GM21367 (cell line): ENCODE data around the gene CALCB.

Source experiments
- ATAC-seq: cut with Tn5 transposase; IDR thresholded peaks from one replicate; pipeline ENCODE4 v1.9.1; 2021; ENCODE audit not compliant: unreplicated experiment

Gene CALCB

DNA sequence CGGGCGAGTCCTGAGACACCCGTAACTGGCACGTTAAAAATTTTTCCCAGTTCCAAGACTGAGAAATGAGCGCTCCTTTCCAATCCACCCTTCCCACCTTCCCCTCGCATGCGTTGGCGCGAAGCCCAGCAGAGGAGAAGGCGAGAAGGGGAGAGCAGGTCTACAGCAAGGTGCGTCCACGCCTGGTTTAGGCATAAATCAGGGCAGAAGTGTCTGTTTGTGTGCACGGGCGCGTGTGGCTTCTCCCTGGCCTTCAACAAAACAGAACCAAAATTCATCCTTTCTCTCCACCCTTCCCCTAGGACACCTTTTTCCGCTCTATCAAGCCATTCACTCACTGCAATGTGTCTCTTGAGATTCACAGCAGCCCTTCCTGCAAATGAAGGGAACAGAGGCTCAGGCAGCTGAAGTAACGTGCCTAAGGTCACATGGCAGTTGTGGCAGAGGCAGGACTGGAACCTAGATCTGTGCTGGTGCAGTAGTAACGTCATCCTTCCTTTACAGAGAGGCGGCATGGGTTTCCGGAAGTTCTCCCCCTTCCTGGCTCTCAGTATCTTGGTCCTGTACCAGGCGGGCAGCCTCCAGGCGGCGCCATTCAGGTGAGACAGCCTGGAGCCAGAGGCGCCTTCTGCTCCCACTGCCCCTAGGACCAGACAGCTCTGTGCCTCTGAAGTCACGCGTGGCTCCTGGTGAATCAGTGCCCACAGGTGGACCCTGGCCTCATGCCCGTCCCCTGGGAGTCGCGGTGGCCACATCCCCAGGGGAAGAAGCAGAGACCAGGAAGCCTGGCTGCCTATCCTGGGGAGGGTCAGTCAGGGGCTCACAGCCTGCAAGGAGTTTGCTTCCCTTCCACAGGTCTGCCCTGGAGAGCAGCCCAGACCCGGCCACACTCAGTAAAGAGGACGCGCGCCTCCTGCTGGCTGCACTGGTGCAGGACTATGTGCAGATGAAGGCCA, 1.1 kb downstream of the CALCB start:
- ATAC-seq: peak; percentile 88

DNA sequence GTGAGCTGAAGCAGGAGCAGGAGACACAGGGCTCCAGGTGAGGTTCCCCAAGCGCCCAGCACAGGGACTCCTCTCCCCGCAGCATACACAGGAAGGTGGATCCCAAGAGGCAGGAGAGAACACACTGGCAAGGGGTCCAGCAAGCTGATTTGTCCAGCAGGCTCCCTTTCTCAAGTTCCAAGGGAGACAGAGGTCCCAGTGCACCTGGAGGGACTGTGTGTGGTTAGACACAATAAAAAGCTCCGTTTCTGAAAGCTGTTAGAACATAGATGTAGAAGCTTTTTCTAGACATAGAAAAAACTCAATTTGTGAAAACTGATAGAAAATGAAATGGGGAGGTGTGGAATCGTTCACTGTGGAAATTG, 1.8 kb downstream of the CALCB start:
- no peak for ATAC-seq

DNA sequence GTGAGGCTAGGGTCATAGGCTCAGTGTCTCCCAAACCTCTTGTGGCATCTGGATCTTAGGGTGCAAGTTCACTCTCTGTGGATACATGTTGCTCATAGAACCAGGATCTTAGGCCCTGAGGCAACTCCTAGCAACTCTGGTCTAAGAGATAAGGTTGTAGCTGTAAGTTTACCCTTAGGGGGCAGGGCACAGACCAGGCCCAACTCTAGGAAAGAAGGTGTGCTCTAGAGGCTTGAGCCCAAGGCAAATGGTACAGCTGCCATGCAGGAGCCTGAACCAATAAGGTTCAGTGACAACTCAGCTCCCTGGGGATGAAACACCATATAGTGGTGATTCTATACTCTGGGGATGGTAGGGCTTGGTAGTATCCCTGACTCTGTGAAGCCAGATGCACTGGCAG, 17.8 kb downstream of the CALCB start:
- no peak for ATAC-seq

DNA sequence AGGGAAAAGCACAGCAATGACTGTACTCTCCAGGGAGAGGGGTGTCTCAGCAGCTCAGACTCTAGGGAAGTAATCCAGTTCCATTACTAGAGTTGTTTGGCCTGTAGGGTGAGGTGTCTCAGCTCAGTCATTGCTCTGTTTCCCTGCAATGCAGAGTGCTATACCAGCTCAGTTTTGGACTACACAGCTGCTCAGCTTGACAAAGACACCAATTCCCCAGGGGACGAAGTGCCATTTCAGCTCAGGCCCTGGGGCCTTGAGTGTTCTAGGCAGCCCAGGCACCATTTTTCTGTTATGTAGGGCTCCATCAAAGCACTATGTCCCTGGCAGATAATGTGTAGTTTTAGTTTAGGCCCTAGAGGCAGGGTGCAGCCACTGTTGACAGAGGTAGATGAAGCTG, 18.2 kb downstream of the CALCB start:
- no peak for ATAC-seq

DNA sequence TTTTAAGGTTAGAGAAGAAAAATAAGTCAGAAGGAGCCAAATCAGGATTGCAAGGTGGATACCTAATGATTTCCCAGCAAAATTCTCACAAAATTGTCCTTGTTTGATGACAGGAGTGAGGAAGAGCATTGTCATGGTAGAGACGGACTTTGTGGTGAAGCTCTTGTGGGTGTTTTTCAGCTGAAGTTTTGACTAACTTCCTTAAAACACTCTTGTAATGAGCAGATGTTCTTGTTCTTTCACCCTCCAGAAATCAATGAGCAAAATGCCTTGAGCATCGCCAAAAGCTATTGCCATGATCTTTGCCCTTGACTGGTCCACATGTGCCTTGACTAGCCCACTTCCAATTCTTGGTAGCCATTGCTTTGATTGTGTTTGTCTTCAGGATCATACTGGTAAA, 20.0 kb downstream of the CALCB start:
- ATAC-seq: no peak

DNA sequence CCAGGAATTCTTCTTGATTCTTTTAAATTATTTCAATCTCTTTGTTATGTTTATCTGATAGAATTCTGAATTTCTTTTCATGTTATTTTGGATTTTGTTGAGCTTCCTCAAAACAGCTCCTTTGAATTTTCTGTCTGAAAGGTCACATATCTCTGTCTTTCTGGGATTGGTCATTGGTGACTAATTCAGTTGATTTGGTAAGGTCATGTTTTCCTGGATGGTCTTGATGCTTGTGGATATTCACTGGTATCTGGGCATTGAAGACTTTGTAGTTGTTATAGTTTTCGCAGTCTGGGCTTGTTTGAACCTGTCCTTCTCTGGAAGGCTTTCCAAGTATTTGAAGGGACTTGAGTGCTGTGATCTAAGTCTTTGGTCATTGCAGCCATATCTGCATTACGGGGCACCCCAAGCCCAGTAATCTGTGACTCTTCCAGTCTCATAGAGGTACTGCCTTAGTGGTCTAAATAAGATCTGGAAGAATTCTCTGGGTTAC, 22.4 kb downstream of the CALCB start:
- ATAC-seq: no peak

DNA sequence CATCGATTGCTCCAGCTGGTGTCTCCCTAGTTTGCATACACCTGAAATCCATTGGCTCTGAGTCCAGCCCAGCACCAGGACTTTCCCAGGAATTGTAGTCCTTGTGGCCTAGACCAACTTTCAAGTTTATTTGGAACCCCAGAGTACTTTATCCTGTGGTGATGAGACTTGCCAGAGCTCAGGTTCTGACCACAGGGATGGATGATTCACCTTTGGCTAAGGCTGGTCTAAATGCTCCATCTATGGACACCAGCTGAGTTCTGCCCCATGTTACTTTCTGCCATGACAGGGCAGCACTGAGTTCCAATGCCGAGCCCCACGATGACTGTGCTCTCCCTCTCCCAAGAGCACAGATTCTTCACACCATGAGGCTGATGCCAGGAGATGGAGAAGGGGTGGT, 24.0 kb downstream of the CALCB start:
- ATAC-seq: no peak

DNA sequence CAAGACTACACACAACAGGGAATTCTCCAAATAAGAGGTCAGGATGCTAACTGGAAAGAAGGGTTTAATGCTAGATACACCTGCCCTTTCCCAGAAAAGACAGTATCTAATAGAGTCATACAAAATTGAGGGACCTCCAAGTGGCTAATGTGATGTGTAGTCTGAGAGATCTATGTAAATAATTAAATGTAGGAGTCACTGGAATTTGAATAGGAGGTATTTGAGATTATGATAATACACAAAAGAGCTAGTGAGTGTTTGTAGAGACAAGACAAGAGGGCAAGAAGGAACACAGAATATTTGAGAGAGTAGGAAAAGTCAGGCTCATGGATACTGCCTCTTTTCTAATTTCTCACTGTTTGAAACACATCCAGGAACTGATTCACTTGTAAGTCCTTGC, 25.9 kb downstream of the CALCB start:
- ATAC-seq: no peak

DNA sequence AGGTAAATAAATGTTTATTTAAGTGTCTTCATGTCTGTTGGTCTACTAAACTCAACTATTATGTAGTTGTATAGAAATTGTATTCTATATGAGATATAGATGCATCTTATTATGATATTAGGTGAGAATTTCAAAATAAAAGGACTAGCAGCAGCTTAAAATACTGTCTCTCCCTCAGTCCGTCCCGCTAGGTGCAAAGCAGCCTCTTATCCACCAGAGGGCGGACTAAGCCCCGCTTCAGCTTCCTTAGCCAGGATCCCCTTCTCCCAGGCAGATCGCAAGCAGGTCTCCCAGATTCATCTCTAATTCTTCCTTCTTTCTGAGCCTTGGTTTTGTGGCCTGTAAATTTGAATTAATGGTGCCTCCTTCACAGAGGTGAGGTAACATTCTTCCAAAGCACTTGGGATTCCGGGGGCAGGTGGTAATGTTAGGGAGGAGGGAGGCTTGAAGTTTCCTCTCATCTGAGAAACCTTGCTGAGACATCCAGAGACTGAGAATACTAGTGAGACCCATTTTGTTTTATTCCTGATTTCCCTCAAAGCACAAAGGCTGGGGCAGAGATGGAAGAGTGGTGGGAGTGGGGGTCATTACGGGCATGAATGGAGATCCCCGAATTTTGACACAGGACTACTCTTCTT, 27.8 kb downstream of the CALCB start:
- peak; percentile 84 for ATAC-seq

DNA sequence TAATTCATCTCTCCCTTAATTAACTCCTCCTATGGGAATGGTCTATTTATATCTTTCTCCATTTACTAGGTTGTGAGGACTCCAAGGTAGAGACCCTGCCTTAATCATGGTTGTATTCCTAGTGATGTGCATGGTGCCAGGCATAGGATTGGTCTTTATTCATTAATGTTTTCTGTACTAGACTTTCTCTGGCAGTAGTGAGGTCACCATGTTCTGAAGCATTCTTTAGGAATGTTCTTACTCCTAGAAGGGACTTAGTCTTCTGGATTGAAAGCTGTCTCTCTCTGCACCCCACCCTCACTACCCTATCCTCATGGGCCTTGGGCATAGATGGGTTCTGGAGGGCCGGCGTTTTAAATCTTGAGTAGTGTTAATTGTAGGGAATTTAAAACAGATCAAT, 30.8 kb downstream of the CALCB start:
- ATAC-seq: no peak

DNA sequence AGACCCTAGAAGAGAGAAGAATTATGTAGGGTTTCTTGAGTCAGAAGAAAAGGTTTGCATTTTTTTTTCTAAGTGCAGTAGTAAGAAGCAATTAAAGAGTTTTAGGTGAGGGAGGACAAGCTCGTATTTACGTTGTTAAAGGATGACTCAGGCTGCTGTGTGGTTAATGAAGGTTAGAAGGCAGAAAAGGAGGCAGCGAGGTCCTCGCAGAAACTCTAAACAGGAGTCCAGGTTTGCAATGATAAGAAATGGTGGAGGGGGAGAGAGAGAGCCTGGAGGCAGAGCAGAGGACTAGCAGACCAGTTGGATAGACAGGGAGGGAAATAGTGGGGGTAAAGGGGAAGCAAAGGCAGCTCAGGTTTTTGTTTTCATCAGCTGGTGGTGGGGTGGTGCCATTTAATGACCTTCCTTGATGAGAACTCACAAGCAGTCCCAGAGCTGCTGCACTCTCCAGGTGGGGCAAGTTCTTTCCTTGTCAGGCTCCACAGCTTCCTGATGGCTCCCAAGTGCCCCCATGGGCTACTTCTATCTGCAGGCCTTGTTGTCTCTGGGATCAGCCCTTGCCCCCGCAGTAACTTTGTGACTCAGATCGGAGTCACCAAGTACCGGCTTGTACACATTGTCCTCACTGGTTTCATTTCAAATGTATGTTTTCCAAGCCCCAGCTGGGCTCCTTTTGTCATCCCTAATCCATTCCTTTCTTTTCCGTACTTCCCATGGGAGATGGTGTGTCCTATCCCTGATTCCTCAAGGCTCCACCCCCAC, 33.0 kb downstream of the CALCB start:
- no peak for ATAC-seq

DNA sequence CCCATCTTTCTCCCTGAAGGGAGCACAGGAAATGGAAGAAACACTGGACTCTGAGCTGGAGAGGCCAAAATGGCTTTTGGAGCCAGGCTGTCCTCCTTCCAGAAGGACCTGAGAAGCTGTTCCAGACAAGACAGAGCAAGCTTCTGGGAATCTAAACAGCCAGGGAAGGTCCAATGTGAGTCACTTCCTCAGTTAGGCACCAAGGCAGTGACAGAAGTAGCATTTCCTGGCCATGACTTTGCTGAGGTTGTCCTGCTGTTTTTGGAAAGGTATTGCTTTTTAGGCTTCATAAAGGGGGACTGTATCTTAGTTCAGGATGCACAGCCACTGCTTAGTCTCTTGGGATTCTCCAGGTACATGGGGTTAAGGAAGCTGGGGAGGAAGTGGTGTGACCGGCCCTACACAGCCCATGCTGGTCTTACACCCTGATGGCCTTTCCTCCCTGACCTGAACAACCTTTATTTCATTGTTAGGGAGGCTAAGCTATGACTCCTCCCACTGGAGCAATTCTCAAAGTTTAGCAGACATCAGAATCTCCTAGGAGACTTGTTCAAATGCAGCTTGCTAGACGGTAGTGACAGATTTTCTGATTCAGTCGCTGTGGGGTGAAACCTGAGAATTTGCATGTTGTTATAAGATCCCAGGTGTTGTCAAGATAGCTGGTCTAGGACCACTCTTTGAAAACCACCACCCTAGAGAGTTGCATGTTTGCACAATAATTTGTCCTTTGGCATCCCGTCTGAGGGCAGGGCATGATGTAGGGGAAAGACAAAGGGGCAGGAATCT, 34.5 kb downstream of the CALCB start:
- peak; percentile 68 for ATAC-seq

DNA sequence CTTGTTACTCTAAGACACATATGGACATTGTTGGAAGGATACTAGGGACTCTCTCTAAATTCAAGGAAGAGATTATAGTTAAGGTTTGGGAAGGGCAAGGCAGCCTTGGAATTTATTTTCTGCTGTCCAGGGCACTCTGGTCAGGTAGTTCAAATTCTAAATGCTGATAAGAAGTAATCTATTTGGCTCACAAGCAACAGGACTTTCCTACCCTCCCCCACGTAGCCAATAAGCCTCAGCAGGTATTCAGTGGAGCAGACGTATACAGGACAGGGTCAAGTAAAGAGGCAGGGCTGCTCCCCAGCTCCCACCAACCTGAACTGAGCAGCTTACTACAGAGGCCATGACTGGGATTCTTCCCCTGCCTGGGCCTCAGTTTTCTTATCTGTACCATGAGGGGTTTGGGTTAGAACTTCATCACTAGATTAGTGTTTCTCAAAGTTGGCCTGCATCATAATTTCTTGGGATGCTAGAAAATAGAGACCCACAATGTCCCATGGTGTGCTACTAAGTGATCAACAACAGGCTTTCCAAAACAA, 35.3 kb downstream of the CALCB start:
- no peak for ATAC-seq

DNA sequence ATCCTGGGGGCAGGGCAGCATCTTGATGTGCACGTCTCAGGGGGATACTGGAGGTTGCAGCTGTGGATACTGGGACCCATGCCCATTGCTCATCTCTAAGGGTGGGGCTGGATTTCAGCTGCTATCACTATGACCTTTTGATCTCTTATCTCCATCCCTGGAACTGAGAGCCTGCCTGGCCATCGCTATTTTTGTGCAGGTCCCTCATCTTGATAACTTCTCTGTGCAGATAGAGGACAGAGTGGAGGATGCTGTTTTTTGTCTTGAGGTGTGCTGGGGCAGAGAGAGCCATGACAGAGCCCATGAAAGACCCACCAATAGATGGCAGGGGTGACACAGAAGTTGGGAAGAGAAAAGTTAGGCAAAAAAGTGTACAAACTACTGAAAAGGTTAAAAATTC, 36.2 kb downstream of the CALCB start:
- no peak for ATAC-seq

DNA sequence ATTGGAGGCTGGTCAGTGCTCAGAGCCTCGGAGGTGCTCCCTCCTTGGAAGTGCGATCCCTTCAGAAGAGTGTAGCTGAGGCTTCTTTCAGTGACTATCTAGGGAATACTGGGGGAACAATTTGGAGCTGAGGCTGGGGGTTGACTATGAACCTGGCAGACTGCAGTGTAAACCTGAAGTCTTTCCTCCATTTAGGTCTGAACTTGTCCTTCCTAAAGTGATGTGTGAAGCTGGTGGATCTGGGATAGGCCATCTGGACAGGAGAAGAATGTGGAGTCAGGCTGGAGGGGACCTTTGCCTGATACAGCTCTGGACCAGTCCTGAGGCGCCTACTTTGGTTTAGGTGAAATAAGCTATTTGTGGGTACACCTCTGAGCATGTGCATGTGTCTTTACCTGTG, 37.8 kb downstream of the CALCB start:
- no peak for ATAC-seq

DNA sequence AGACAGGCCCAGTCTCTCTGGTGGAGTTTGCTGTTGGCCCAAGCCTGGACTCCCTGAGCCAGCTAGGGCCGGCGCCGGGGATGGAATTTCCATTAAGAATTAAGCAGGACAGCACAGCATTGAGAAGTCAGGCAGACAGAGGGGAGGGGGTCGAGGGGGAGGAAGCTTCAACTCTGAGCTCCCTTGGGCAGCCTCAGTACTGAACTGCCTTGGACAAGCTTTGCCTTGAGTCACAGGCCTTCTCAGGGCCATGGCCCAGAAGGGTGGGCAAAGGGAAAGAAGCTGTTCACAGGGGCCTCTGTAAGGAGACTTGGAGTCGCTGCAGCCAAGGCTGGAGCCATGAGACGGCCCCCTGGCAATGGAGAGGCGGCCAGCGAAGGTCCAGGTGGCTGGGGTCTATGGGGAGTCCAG, 38.7 kb downstream of the CALCB start:
- ATAC-seq: no peak

DNA sequence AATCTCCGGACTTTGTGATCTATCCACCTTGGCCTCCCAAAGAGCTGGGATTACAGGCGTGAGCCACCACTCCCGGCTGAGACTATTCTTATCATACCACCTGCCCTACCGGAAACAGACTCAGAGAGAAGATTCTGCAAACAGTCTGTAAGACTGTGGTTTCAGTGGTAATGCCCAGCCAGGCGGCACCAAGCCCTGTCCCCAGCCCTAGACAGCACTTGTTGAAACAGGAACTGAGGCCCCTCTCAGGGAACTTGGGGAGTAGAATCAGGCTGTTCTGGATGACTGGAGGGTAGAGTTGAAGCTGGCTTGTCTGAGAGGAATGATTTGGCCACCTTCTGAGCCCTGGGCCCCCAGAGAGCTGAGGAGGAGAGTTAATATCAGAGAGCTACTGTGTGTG, 40.0 kb downstream of the CALCB start:
- ATAC-seq: peak; percentile 95

DNA sequence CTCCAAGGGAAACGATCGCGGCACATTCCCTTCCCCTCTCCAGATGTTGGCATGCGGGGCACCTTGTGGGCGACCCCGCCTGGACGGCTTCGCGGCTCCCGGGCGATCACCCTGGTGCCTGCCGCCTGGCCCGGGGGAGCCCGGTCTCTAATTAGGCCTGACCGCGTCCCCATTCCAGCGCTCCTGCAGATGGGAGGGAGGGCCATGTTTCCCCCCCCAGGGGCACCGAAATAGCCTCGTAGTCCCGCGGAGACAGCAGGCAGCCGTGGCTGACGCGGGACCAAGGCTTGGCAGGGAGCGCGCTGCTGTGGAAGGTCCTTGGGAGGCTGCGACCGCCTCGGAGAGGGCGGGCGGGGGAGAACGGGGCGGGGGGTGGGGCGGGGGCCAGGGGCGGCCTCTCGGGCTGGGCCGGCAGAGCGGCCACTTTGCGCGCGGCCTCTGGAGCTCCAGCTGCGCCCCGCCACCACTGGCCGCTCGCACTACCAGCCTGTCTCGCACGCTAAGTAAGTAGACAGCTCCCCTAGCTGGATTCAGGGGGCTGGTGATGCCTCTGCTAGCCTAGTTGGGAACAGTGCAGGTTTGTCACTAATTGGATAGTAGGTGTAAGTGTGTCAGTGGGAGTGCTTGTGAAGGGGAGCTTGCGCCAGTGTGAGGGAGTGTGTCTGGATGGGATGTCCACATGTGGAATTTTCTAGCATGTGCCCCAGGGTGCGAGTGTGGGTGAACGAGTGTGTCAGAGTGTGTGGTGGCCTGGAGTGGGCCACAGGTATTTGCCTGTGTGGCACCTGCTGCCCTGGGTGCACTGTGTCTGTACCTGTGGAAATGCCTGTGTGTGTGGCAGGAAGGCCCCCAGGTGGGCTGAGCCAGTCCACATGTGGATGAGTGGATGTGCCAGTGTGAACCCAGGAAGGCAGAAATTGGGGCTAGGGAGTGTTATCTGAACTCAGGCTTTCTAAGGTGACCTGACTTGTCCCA, 41.4 kb downstream of the CALCB start, which contains the start of gene INSC:
Gene INSC, plus strand, starts transcription at position 423 of the 975 bp plus-strand sequence. CDS start 34,252 bp downstream, outside the sequence.
- ATAC-seq: no peak

DNA sequence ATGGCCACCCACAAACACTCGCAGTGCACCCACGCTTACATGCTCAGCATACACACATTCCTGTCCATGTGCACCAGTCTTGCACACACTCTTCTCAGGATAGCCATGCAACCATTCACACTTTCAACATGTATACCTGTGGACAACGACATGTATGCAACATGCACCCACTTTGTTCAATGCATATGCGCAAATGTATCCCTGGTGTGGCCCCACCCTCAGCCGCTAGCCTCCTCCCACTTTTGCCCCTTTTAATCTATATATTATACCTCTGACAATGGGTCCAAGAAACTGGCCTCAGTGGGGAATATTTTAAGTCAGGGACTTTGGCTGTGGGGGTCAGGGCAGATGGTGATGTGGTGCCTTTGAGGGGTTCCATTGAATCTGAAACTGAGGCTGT, 42.3 kb downstream of the CALCB start:
- no peak for ATAC-seq
